ENCODE data around the gene ATXN10.

GRCh38 chr22:45726081-45726480 is 54.4 kb downstream of the ATXN10 start:
- TF ChIP-seq CTCF (IDR thresholded peaks at IDR 0.05; ENCODE audit: low read depth, low read length), result no peak
- TF ChIP-seq EZH2phosphoT487 (IDR thresholded peaks at IDR 0.05; ENCODE audit: low read depth), result no peak

Measured in OCI-LY3 (cell line).